B cell (primary cell): ENCODE results near the gene NDST1. TPM values are rescaled to one million over a fixed set of nuclear protein-coding genes. Genes with fewer than 3 reads are reported as not detected.

Source experiments
- ATAC-seq: fragments of 200-7000 bp; cut with Tn5 transposase; one replicate; pipeline ENCODE4 v1.10.0; 2021; ENCODE audit warnings: low read depth, mild to moderate bottlenecking, moderate number of reproducible peaks, moderate library complexity
- CTCF ChIA-PET: fragments of 350-600 bp; sonication (Branson Sonifier 250); formaldehyde crosslinking; loops from one replicate; lab custom pipeline; 2021; ENCODE audit warnings: antibody characterized with exemption, inconsistent platforms; lab: Charles Lee
- POLR2A ChIA-PET: fragments of 350-600 bp; sonication (Branson Sonifier 250); formaldehyde crosslinking; loops from one replicate; lab custom pipeline; 2021; ENCODE audit warnings: antibody characterized with exemption; lab: Charles Lee
- DNase-seq: peaks from one replicate; pipeline ENCODE4 v3.0.0; 2013
- H2AFZ ChIP-seq: 2 replicates; pipeline ENCODE4 v1.6.1; 2012; ENCODE audit warnings: mild to moderate bottlenecking, low read depth, low read length; ENCODE audit not compliant: insufficient read depth, poor library complexity, severe bottlenecking
- H3K27ac ChIP-seq, 2 donors: 1 replicate in 1 of 2; 2 replicates in 1 of 2; pipeline ENCODE4 v1.5.1; 2012 to 2013; ENCODE audit warnings: low read length in 2 of 2, mild to moderate bottlenecking in 2 of 2, moderate library complexity in 1 of 2
- H3K27me3 ChIP-seq, 4 experiments: fragments of 200-600 bp in 1 of 4; sonication (generic) in 1 of 4; replicated peaks in 1 of 4; 1 replicate in 2 of 4; 2 replicates in 2 of 4; pipeline versions ENCODE4 v1.6.1 to v1.7.0; 2013 to 2016; ENCODE audit warnings: low read length in 3 of 4, mild to moderate bottlenecking in 2 of 4, mixed read lengths in 1 of 4, moderate library complexity in 1 of 4; ENCODE audit not compliant: insufficient read depth in 4 of 4, control insufficient read depth in 3 of 4; ENCODE audit errors: control extremely low read depth in 1 of 4
- H3K36me3 ChIP-seq, 2 experiments: replicated peaks in 1 of 2; 1 replicate in 1 of 2; 2 replicates in 1 of 2; pipeline versions ENCODE4 v1.6.1 to v1.7.1; 2013; ENCODE audit warnings: low read length in 1 of 2; ENCODE audit not compliant: insufficient read depth in 2 of 2, control insufficient read depth in 1 of 2; ENCODE audit errors: control extremely low read depth in 1 of 2, extremely low read depth in 1 of 2
- H3K4me1 ChIP-seq, 2 donors: fragments of 200-600 bp in 1 of 2; sonication (generic) in 1 of 2; 1 replicate in 1 of 2; 2 replicates in 1 of 2; pipeline versions ENCODE4 v1.5.1 to v1.6.1; 2013 to 2017; ENCODE audit warnings: low read length in 2 of 2; ENCODE audit not compliant: control insufficient read depth in 2 of 2, insufficient read depth in 2 of 2
- H3K4me2 ChIP-seq: replicated peaks from 2 replicates; pipeline ENCODE3; 2012; ENCODE audit warnings: mild to moderate bottlenecking, low read depth, low read length; ENCODE audit not compliant: poor library complexity, severe bottlenecking
- H3K4me3 ChIP-seq, 5 experiments: fragments of 200-600 bp in 1 of 5; sonication (generic) in 1 of 5; 1 replicate in 3 of 5; 2 replicates in 2 of 5; pipeline versions ENCODE4 v1.5.1 to v1.7.0; 2011 to 2016; ENCODE audit warnings: low read length in 4 of 5, mild to moderate bottlenecking in 4 of 5, low read depth in 2 of 5, control low read depth in 1 of 5, moderate library complexity in 1 of 5; ENCODE audit not compliant: insufficient read depth in 1 of 5; ENCODE audit errors: control extremely low read depth in 1 of 5, extremely low read depth in 1 of 5
- H3K79me2 ChIP-seq: fragments of 200-600 bp; sonication (generic); one replicate; pipeline ENCODE4 v1.6.0; 2016; ENCODE audit warnings: low read length; ENCODE audit not compliant: control insufficient read depth, insufficient read depth
- H3K9ac ChIP-seq: fragments of 200-600 bp; sonication (generic); 2 replicates; pipeline ENCODE4 v1.6.1; 2017; ENCODE audit warnings: mild to moderate bottlenecking, low read length, moderate library complexity
- H3K9me3 ChIP-seq, 3 donors: one replicate each; pipeline versions ENCODE4 v1.6.1 to v1.7.1; 2013; ENCODE audit warnings: low read length in 2 of 3; ENCODE audit not compliant: control insufficient read depth in 2 of 3, insufficient read depth in 1 of 3; ENCODE audit errors: control extremely low read depth in 1 of 3
- H4K20me1 ChIP-seq: 2 replicates; pipeline ENCODE4 v1.6.0; 2012; ENCODE audit warnings: mild to moderate bottlenecking, low read length; ENCODE audit not compliant: insufficient read depth, control insufficient read depth, poor library complexity, severe bottlenecking
- H3K27ac Mint-ChIP-seq: one replicate; pipeline ENCODE4 v1.8.0; 2021; ENCODE audit warnings: mixed read lengths
- H3K27me3 Mint-ChIP-seq: one replicate; pipeline ENCODE4 v1.8.0; 2021; ENCODE audit warnings: mixed read lengths
- H3K4me1 Mint-ChIP-seq: one replicate; pipeline ENCODE4 v1.8.0; 2021; ENCODE audit warnings: mixed read lengths
- H3K4me3 Mint-ChIP-seq: one replicate; pipeline ENCODE4 v1.8.0; 2021; ENCODE audit warnings: mixed read lengths
- H3K9me3 Mint-ChIP-seq: one replicate; pipeline ENCODE4 v1.8.0; 2022; ENCODE audit warnings: mixed read lengths; ENCODE audit not compliant: insufficient read depth
- CTCF ChIP-seq: fragments of 200-600 bp; IDR thresholded peaks from one replicate; pipeline ENCODE4 v1.8.0; 2022; ENCODE audit warnings: antibody characterized with exemption, mild to moderate bottlenecking
- EZH2 ChIP-seq: IDR thresholded peaks from 2 replicates; pipeline ENCODE4 v1.6.1; 2012; ENCODE audit warnings: borderline replicate concordance, low read depth, mild to moderate bottlenecking, moderate library complexity, low read length; ENCODE audit not compliant: insufficient read depth, poor library complexity, severe bottlenecking
- WGBS: methylation state at CpG from one replicate; pipeline ENCODE4 v1.1.5; 2013; ENCODE audit warnings: missing lambda C conversion rate; ENCODE audit not compliant: insufficient coverage; 5-methylcytosine and 5-hydroxymethylcytosine counted together
- intact Hi-C: fragments of 100-400 bp; cut with micrococcal nuclease; formaldehyde crosslinking; loops from one replicate; pipeline ENCODE4 v1.10.0; 2022
- polyA plus RNA-seq: library from polyadenylated mRNA; depleted of rRNA; stranded (reverse); fragments of >200 nt; gene quantifications from 2 replicates; pipeline ENCODE4 v1.2.3, GENCODE V29; 2012
- total RNA-seq, 2 donors: library from RNA; stranded (reverse); fragments of 120-200 nt in 1 of 2; gene quantifications; 1 replicate in 1 of 2; 2 replicates in 1 of 2; pipeline versions ENCODE4 v1.2.3 to v1.2.4, GENCODE V29; 2013 to 2022

The NDST1 gene
- total and polyA plus RNA-seq, 2 donors (not counting 1 experiment from before 2014, with no cell fraction given), result 4.3 to 7.0 TPM

DNA sequence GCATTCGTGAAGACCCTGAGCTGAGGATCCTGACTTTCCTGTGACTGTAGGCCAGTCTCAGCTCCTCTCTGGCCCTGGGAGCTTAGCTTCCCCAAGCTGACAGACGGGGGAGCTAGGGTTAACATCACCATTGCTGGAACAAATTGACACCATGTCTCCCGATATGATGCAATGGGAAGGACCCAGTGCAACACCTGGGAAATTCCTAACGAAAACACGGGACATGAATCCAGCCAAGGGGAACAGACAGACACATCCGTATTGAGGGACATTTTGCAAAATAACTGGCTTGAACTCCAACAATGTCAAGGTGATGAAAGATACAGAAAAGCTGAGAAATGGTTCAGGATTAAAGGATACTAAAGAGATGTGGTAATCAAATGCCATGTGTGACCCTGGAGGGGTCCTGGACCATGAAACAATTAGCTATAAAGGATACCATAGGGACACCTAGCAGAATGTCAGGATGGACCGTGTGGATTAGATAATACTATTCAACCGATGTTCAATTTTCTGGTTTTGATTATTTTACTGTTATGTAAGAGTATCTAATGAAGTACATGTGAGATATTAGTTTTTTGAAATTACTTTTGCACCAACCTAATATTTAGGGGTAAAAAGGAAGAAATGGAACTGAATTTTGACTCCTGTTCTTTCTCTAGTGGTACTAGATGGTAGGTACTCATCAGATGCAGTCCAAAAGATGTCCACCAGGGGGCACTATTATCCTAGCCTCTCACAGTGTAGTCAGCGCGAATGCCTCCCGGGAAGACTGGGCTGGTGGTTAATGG is 52.7 kb downstream of the NDST1 start:
- ChIA-PET POLR2A (no interaction called here), CTCF (interaction anchor here (0.6 to 6.2 kb wide), 38 partner anchors 9 to 887 kb away, joined by 3 to 110 read pairs (median 5); partner anchors contain the start of genes IRGM, MYOZ3, RBM22 and SLC36A1)
- ATAC-seq (peak; percentile 96), DNase-seq (peak; percentile 87)
- Histone ChIP-seq H3K79me2 (no peaks in the 10 kb centered on the region), H2AFZ (no peak overlapping the region), H3K27me3 (no peaks in the 10 kb centered on the region), H3K9ac (no peak overlapping the region), H3K4me2 (no peak overlapping the region), H3K9me3 (no peaks in the 10 kb centered on the region), H4K20me1 (no peaks in the 10 kb centered on the region), H3K4me1 (peaks cover 5 to 6% of the 10 kb centered on the region in 2 donors), H3K4me3 (no peak overlapping the region), H3K36me3 (no peaks in the 10 kb centered on the region), H3K27ac (no peak overlapping the region)
- H3K27me3 Mint-ChIP-seq, result no peaks in the 10 kb centered on the region
- H3K4me1 Mint-ChIP-seq, result peaks cover 5% of the 10 kb centered on the region
- TF ChIP-seq EZH2, result no peak
- TF ChIP-seq CTCF, result peak; percentile 93
- 60% methylated on average over 6 of the region's 11 CpGs for WGBS
- no peaks in the 10 kb centered on the region for H3K9me3 Mint-ChIP-seq
- H3K4me3 Mint-ChIP-seq, result no peak overlapping the region
- H3K27ac Mint-ChIP-seq, result no peak overlapping the region
- intact Hi-C loops, result loop anchor here (1.0 to 10.0 kb wide), 5 partner anchors 96 to 940 kb away; partner anchors contain the start of gene TCOF1

GRCh38 chr5:150561192-150561512 is 53.2 kb downstream of the NDST1 start:
- Histone ChIP-seq H3K36me3 (no peaks in the 10 kb centered on the region), H3K27me3 (no peaks in the 10 kb centered on the region), H3K27ac (no peak overlapping the region), H2AFZ (no peak overlapping the region), H4K20me1 (no peaks in the 10 kb centered on the region), H3K4me1 (peaks cover 5 to 6% of the 10 kb centered on the region in 2 donors), H3K79me2 (no peaks in the 10 kb centered on the region), H3K4me2 (no peak overlapping the region), H3K9me3 (no peaks in the 10 kb centered on the region), H3K4me3 (no peak overlapping the region), H3K9ac (no peak overlapping the region)
- ChIA-PET CTCF (interaction anchor here (0.6 to 6.2 kb wide), 20 partner anchors 8 to 886 kb away, joined by 3 to 110 read pairs (median 4); partner anchors contain the start of genes IRGM, RBM22 and SLC36A1), POLR2A (no interaction called here)
- H3K27ac Mint-ChIP-seq, result no peak overlapping the region
- no peak for TF ChIP-seq EZH2
- peak; percentile 50 for TF ChIP-seq CTCF
- no peak for DNase-seq
- WGBS, result 70% methylated on average over 2 of the region's 2 CpGs
- no peak overlapping the region for H3K4me3 Mint-ChIP-seq
- no peaks in the 10 kb centered on the region for H3K27me3 Mint-ChIP-seq
- intact Hi-C loops, result loop anchor here (1.0 to 10.0 kb wide), 5 partner anchors 95 to 940 kb away; partner anchors contain the start of gene TCOF1
- peaks cover 5% of the 10 kb centered on the region for H3K4me1 Mint-ChIP-seq
- ATAC-seq, result no peak
- H3K9me3 Mint-ChIP-seq, result no peaks in the 10 kb centered on the region
